ENCODE data around the gene TRIOBP. TPM values are rescaled to one million over a fixed set of nuclear protein-coding genes. Genes with fewer than 3 reads are reported as not detected.

TRIOBP gene
- total and polyA plus RNA-seq, 2 of the 13 experiments (the other 11 are each of a cell fraction or from before 2014, with no cell fraction given), result 6.1 to 15.4 TPM

DNA sequence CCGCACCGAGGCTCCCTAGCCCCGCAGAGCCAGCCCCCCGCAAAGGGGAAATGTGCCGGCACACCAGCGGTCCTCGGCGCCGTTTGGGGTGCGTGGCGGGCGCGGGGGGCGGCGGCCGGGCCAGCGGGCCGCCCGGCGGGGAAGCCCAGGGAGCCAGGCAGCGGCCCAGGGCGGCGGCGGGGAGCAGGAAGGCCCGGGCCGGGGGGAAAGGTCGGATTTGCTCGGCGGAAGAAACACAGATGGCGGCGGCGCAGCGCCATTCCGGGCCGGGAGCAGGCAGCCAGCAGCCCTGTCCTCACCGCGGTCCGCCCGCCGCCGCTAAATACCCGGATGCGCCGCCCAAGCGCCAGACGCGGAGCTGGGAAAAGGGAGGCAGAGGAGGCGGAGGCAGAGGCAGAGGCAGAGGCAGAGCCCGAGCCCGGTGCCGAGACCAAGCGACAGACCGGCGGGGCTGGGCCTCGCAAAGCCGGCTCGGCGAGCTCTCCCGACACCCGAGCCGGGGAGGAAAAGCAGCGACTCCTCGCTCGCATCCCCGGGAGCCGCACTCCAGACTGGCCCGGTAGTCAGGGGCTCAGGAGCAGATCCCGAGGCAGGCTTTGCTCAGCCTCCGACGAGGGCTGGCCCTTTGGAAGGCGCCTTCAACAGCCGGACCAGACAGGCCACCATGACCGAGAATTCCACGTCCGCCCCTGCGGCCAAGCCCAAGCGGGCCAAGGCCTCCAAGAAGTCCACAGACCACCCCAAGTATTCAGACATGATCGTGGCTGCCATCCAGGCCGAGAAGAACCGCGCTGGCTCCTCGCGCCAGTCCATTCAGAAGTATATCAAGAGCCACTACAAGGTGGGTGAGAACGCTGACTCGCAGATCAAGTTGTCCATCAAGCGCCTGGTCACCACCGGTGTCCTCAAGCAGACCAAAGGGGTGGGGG lies 108.3 kb downstream of the TRIOBP start (continued):
- TF ChIP-seq, protein P1, sequence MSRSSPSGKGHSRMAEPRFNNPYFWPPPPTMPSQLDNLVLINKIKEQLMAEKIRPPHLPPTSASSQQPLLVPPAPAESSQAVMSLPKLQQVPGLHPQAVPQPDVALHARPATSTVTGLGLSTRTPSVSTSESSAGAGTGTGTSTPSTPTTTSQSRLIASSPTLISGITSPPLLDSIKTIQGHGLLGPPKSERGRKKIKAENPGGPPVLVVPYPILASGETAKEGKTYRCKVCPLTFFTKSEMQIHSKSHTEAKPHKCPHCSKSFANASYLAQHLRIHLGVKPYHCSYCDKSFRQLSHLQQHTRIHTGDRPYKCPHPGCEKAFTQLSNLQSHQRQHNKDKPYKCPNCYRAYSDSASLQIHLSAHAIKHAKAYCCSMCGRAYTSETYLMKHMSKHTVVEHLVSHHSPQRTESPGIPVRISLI (CRISPR knock-in tag; IDR thresholded peaks at IDR 0.05; ENCODE audit: borderline replicate concordance), result peak; percentile 15; the same call in 1 of the 2 replicates
- 0 out of 2 replicates have a peak, but pooled peaks have one; percentile 40 for TF ChIP-seq ZNF501 (CRISPR knock-in tag; IDR thresholded peaks at IDR 0.05)
- TF ChIP-seq MTA3 (CRISPR knock-in tag; IDR thresholded peaks at IDR 0.05), result no peak
- no peak for TF ChIP-seq IKZF1 (IDR thresholded peaks at IDR 0.05)
- TF ChIP-seq, protein P2, sequence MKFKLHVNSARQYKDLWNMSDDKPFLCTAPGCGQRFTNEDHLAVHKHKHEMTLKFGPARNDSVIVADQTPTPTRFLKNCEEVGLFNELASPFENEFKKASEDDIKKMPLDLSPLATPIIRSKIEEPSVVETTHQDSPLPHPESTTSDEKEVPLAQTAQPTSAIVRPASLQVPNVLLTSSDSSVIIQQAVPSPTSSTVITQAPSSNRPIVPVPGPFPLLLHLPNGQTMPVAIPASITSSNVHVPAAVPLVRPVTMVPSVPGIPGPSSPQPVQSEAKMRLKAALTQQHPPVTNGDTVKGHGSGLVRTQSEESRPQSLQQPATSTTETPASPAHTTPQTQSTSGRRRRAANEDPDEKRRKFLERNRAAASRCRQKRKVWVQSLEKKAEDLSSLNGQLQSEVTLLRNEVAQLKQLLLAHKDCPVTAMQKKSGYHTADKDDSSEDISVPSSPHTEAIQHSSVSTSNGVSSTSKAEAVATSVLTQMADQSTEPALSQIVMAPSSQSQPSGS (CRISPR knock-in tag; IDR thresholded peaks at IDR 0.05), result peak; percentile 57; the same call in 1 of the 2 replicates
- no peak for TF ChIP-seq EZH2 (conservative IDR thresholded peaks at IDR 0.05; ENCODE audit: low read depth, low read length)
- TF ChIP-seq KDM5A (IDR thresholded peaks at IDR 0.05; ENCODE audit: borderline replicate concordance, low read length), result no peak
- TF ChIP-seq SMYD3 (CRISPR knock-in tag; IDR thresholded peaks at IDR 0.05), result peak; percentile 86; the same call in 1 of the 2 replicates
- no peak; the same call in 1 of the 2 replicates for TF ChIP-seq ZNF746 (CRISPR knock-in tag; IDR thresholded peaks at IDR 0.05)
- TF ChIP-seq, protein P3, sequence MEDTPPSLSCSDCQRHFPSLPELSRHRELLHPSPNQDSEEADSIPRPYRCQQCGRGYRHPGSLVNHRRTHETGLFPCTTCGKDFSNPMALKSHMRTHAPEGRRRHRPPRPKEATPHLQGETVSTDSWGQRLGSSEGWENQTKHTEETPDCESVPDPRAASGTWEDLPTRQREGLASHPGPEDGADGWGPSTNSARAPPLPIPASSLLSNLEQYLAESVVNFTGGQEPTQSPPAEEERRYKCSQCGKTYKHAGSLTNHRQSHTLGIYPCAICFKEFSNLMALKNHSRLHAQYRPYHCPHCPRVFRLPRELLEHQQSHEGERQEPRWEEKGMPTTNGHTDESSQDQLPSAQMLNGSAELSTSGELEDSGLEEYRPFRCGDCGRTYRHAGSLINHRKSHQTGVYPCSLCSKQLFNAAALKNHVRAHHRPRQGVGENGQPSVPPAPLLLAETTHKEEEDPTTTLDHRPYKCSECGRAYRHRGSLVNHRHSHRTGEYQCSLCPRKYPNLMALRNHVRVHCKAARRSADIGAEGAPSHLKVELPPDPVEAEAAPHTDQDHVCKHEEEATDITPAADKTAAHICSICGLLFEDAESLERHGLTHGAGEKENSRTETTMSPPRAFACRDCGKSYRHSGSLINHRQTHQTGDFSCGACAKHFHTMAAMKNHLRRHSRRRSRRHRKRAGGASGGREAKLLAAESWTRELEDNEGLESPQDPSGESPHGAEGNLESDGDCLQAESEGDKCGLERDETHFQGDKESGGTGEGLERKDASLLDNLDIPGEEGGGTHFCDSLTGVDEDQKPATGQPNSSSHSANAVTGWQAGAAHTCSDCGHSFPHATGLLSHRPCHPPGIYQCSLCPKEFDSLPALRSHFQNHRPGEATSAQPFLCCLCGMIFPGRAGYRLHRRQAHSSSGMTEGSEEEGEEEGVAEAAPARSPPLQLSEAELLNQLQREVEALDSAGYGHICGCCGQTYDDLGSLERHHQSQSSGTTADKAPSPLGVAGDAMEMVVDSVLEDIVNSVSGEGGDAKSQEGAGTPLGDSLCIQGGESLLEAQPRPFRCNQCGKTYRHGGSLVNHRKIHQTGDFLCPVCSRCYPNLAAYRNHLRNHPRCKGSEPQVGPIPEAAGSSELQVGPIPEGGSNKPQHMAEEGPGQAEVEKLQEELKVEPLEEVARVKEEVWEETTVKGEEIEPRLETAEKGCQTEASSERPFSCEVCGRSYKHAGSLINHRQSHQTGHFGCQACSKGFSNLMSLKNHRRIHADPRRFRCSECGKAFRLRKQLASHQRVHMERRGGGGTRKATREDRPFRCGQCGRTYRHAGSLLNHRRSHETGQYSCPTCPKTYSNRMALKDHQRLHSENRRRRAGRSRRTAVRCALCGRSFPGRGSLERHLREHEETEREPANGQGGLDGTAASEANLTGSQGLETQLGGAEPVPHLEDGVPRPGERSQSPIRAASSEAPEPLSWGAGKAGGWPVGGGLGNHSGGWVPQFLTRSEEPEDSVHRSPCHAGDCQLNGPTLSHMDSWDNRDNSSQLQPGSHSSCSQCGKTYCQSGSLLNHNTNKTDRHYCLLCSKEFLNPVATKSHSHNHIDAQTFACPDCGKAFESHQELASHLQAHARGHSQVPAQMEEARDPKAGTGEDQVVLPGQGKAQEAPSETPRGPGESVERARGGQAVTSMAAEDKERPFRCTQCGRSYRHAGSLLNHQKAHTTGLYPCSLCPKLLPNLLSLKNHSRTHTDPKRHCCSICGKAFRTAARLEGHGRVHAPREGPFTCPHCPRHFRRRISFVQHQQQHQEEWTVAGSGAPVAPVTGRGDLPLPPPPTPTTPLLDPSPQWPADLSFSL (CRISPR knock-in tag; IDR thresholded peaks at IDR 0.05), result peak; percentile 35; the same call in 1 of the 2 replicates
- TF ChIP-seq, protein P4, sequence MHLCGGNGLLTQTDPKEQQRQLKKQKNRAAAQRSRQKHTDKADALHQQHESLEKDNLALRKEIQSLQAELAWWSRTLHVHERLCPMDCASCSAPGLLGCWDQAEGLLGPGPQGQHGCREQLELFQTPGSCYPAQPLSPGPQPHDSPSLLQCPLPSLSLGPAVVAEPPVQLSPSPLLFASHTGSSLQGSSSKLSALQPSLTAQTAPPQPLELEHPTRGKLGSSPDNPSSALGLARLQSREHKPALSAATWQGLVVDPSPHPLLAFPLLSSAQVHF (CRISPR knock-in tag; IDR thresholded peaks at IDR 0.05), result 0 out of 2 replicates have a peak, but pooled peaks have one; percentile 1
- no peak for TF ChIP-seq FOXA1 (IDR thresholded peaks at IDR 0.05)
- TF ChIP-seq FOXA1 (CRISPR knock-in tag; IDR thresholded peaks at IDR 0.05), result 0 out of 2 replicates have a peak, but pooled peaks have one; percentile 15
- TF ChIP-seq ZNF460 (CRISPR knock-in tag; IDR thresholded peaks at IDR 0.05; ENCODE audit: borderline replicate concordance), result no peak
- TF ChIP-seq ARNT (IDR thresholded peaks at IDR 0.05), result no peak
- TF ChIP-seq JDP2 (CRISPR knock-in tag; IDR thresholded peaks at IDR 0.05; ENCODE audit: borderline replicate concordance), result no peak
- TF ChIP-seq, protein P5, sequence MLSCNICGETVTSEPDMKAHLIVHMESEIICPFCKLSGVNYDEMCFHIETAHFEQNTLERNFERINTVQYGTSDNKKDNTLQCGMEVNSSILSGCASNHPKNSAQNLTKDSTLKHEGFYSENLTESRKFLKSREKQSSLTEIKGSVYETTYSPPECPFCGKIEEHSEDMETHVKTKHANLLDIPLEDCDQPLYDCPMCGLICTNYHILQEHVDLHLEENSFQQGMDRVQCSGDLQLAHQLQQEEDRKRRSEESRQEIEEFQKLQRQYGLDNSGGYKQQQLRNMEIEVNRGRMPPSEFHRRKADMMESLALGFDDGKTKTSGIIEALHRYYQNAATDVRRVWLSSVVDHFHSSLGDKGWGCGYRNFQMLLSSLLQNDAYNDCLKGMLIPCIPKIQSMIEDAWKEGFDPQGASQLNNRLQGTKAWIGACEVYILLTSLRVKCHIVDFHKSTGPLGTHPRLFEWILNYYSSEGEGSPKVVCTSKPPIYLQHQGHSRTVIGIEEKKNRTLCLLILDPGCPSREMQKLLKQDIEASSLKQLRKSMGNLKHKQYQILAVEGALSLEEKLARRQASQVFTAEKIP (CRISPR knock-in tag; IDR thresholded peaks at IDR 0.05; ENCODE audit: borderline replicate concordance), result no peak
